NT2/D1 (cell line): ENCODE results near the gene SRXN1.

Experiments used
- SUZ12 ChIP-seq: IDR thresholded peaks from 2 replicates; pipeline ENCODE4 v1.6.1; 2011; ENCODE audit not compliant: insufficient read length, insufficient read depth; ENCODE audit errors: extremely low read depth
- ZNF274 ChIP-seq: IDR thresholded peaks from 2 replicates; pipeline ENCODE4 v1.6.1; 2011; ENCODE audit warnings: mild to moderate bottlenecking, low read depth, low read length

GRCh38 chr20:695165-695866, 42.3 kb upstream of the SRXN1 start:
- TF ChIP-seq ZNF274 (no peak), SUZ12 (no peak)
